Osteoblast (primary cell): ENCODE data around the gene AGBL1. TPM values are rescaled to one million over a fixed set of nuclear protein-coding genes. Genes with fewer than 3 reads are reported as not detected.

Experiments used
- DNase-seq: peaks from one replicate; pipeline ENCODE4 v3.0.0; 2011; ENCODE audit warnings: low spot score, mixed read lengths; ENCODE audit not compliant: insufficient read length; ENCODE audit errors: missing footprints
- H2AFZ ChIP-seq: 2 replicates; pipeline ENCODE4 v1.6.0; 2011; ENCODE audit warnings: mild to moderate bottlenecking, low read length
- H3K27ac ChIP-seq: 2 replicates; pipeline ENCODE4 v1.5.1; 2011; ENCODE audit warnings: mild to moderate bottlenecking, low read depth, low read length, moderate library complexity
- H3K27me3 ChIP-seq: 2 replicates; pipeline ENCODE4 v1.6.0; 2012; ENCODE audit warnings: mild to moderate bottlenecking, control low read depth, inconsistent platforms, low read length, moderate library complexity; ENCODE audit not compliant: insufficient read depth
- H3K36me3 ChIP-seq: 2 replicates; pipeline ENCODE4 v1.5.1; 2011; ENCODE audit warnings: mild to moderate bottlenecking, low read length, control low read depth, moderate library complexity; ENCODE audit not compliant: insufficient read depth
- H3K4me1 ChIP-seq: 2 replicates; pipeline ENCODE4 v1.5.1; 2011; ENCODE audit warnings: mild to moderate bottlenecking, low read length, control low read depth, moderate library complexity; ENCODE audit not compliant: insufficient read depth
- H3K4me2 ChIP-seq: 2 replicates; pipeline ENCODE4 v1.6.0; 2011; ENCODE audit warnings: mild to moderate bottlenecking, low read length; ENCODE audit not compliant: insufficient read depth
- H3K4me3 ChIP-seq: fragments of 200-600 bp; sonication (generic); 3 replicates; pipeline ENCODE4 v1.5.1; 2012; ENCODE audit warnings: mild to moderate bottlenecking, low read length, inconsistent platforms; ENCODE audit not compliant: insufficient read depth
- H3K79me2 ChIP-seq: 2 replicates; pipeline ENCODE4 v1.6.0; 2012; ENCODE audit warnings: mild to moderate bottlenecking, low read length, control low read depth, inconsistent platforms; ENCODE audit not compliant: insufficient read depth
- H3K9me3 ChIP-seq: 2 replicates; pipeline ENCODE4 v1.5.1; 2011; ENCODE audit warnings: low read depth, low read length, control low read depth
- H4K20me1 ChIP-seq: 2 replicates; pipeline ENCODE4 v1.6.0; 2012; ENCODE audit warnings: mild to moderate bottlenecking, low read length, control low read depth; ENCODE audit not compliant: insufficient read depth
- CTCF ChIP-seq: IDR thresholded peaks from 2 replicates; pipeline ENCODE4 v1.5.1; 2011; ENCODE audit warnings: mild to moderate bottlenecking, low read depth, low read length, moderate library complexity; ENCODE audit errors: extremely low read depth
- total RNA-seq: library from RNA; depleted of rRNA; stranded (reverse); fragments of >200 nt; gene quantifications from 2 replicates; pipeline ENCODE4 v1.2.3, GENCODE V29; 2012

AGBL1 gene
- total RNA-seq, 1 donor: not detected

GRCh38 chr15:86377914-86378313, 298.2 kb downstream of the AGBL1 start:
- Histone ChIP-seq H3K79me2 (no peaks in the 10 kb centered on the region), H3K4me3 (no peak overlapping the region), H3K4me2 (no peak overlapping the region), H3K36me3 (no peaks in the 10 kb centered on the region), H3K27ac (no peak overlapping the region), H2AFZ (no peak overlapping the region), H3K4me1 (no peaks in the 10 kb centered on the region), H3K27me3 (no peaks in the 10 kb centered on the region), H3K9me3 (no peaks in the 10 kb centered on the region), H4K20me1 (no peaks in the 10 kb centered on the region)
- no peak for TF ChIP-seq CTCF
- no peak for DNase-seq

GRCh38 chr15:86382341-86382740, 302.7 kb downstream of the AGBL1 start:
- Histone ChIP-seq H3K36me3 (no peaks in the 10 kb centered on the region), H3K9me3 (no peaks in the 10 kb centered on the region), H3K4me3 (no peak overlapping the region), H4K20me1 (no peaks in the 10 kb centered on the region), H3K4me2 (no peak overlapping the region), H3K27me3 (no peaks in the 10 kb centered on the region), H3K79me2 (no peaks in the 10 kb centered on the region), H3K27ac (no peak overlapping the region), H2AFZ (no peak overlapping the region), H3K4me1 (no peaks in the 10 kb centered on the region)
- DNase-seq: no peak
- TF ChIP-seq CTCF: no peak

- DNase-seq: no peak
- Histone ChIP-seq H3K4me3 (no peak overlapping the region), H4K20me1 (no peaks in the 10 kb centered on the region), H3K27me3 (no peaks in the 10 kb centered on the region), H3K4me2 (no peak overlapping the region), H3K9me3 (no peaks in the 10 kb centered on the region), H3K27ac (no peak overlapping the region), H3K79me2 (no peaks in the 10 kb centered on the region), H3K36me3 (no peaks in the 10 kb centered on the region), H2AFZ (no peak overlapping the region), H3K4me1 (no peaks in the 10 kb centered on the region)
- no peak for TF ChIP-seq CTCF
These were observed 303.9 kb downstream of the AGBL1 start for GRCh38 chr15:86383611-86384010.

- no peak for DNase-seq
- Histone ChIP-seq H3K4me3 (no peak overlapping the region), H3K79me2 (no peaks in the 10 kb centered on the region), H3K9me3 (no peaks in the 10 kb centered on the region), H3K4me1 (no peaks in the 10 kb centered on the region), H3K27me3 (no peaks in the 10 kb centered on the region), H3K36me3 (no peaks in the 10 kb centered on the region), H3K27ac (no peak overlapping the region), H4K20me1 (no peaks in the 10 kb centered on the region), H2AFZ (no peak overlapping the region), H3K4me2 (no peak overlapping the region)
- no peak for TF ChIP-seq CTCF
These were observed 304.5 kb downstream of the AGBL1 start for GRCh38 chr15:86384186-86384585.
